Stimulated activated CD8-positive, alpha-beta memory T cell treated with anti-CD3 and anti-CD28 coated beads, Interleukin-15, amount 100 ng/mL, for 4 hours (primary cell): ENCODE measurements around the gene SDF2L1.
"Not testable (repeated sequence)": the region's sequence is repeated elsewhere in the genome, so short reads cannot be mapped to it uniquely, and the experiment has no call there.

Experiments
- DNase-seq, 2 donors: peaks; one replicate each; pipeline ENCODE4 v3.0.0-alpha.2; 2020; ENCODE audit warnings: low read depth in 2 of 2

The SDF2L1 gene

DNA sequence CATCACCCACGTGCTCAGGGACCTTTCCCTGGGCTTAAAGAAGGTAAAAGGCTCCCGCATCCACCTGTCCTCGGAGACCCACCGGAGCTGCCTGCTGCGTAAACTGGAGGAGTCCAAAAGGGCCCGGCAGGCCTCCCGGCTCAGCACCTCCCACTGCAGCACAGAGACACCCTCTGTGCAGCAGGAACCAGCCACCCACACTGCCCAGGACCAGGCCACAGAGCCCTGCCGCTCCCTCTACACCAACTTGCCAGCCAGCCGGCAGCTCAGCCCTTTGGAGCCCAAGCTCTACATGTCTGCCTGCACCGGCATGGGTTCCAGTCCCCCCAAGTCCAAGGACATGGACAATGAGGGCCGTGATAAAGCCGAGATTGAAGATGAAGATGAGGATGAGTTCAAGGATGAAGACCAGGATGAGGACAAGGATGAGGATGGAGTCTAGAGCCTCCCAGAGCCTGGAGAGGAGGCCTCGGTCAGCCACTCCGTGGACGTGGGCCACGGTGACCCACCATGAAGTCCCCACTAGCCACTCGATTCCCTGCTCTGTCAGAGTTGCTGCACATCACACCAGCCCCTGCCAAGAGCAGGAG is 5.4 kb upstream of the SDF2L1 start:
- no peak for DNase-seq

GRCh38 chr22:21637450-21637849 is 4.7 kb upstream of the SDF2L1 start:
- not testable (repeated sequence) for DNase-seq

DNA sequence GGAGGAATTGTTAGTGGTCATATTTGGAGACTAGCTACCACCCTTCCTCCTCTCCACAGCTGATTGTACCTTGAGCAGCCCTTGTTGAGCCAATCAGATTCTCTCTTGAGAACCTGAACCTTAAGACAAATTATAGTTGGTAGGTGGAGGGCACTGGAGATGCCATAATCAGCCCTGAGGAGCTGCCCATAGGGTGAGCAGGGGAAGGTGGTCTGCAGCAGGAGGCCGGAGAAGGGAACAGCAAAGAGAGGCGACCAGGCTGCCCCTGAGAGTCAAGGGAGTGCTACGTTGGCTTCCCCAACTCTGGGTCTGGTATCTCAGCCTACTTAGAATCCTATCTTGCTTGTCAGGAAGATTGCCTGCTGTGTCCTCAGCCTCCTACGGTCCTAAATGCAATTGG is 2.7 kb upstream of the SDF2L1 start:
- no peak for DNase-seq

GRCh38 chr22:21640810-21641209 is 1.3 kb upstream of the SDF2L1 start:
- no peak for DNase-seq

DNA sequence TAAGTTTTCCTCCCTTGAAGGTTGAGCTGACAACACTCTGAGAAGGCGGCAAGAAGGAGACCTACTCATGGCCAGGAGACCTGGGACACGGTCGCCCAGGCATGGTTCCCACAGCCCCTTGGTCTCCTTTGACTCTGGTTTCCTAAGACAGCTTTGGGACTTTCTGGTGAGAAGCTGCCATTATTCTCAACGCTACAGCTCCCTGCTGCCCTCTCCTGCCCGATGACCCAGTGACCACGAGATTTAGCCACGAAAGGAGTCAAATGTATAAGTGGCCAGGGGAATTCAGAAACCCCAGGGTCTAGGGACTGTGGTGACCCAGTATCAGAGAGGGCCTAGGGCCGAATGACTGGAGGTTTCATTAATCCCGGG is 699 bp upstream of the SDF2L1 start:
- DNase-seq, result no peak

DNA sequence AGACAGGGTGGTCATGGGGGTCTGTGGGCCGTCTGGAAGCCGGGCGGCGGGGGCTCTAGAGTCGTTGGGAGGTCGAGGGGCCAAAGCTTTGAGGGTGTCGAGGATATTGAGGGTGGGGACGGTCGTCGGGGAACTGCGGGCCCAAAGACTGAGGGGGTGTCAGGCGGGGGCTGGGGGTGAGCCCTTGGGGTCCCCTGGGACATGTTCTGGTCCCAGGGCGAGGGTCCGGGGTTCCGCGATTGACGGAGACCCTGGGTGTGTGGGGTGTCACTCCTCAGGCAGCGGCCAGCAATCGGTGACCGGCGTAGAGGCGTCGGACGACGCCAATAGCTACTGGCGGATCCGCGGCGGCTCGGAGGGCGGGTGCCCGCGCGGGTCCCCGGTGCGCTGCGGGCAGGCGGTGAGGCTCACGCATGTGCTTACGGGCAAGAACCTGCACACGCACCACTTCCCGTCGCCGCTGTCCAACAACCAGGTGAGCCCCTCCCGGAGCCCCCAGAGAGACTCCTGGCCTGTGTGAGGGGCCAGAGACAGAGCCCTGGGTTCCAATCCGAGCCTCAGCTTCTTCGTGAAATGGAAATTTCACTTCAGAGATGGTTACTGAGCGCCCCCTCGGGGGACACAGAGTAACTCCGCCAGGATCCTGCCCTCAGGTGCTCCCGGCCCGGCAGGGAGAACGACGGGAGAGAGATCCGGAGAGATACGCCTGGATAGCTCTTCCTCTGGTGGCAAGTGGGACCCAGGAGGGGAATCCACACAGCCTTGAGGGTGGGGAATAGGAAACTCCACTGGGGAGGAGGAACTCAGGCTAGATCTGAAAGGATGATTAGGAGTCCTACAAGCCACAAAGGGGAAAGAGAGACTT is 714 bp downstream of the SDF2L1 start:
- DNase-seq, result peak in 1 of 2 donors; percentile 28

DNA sequence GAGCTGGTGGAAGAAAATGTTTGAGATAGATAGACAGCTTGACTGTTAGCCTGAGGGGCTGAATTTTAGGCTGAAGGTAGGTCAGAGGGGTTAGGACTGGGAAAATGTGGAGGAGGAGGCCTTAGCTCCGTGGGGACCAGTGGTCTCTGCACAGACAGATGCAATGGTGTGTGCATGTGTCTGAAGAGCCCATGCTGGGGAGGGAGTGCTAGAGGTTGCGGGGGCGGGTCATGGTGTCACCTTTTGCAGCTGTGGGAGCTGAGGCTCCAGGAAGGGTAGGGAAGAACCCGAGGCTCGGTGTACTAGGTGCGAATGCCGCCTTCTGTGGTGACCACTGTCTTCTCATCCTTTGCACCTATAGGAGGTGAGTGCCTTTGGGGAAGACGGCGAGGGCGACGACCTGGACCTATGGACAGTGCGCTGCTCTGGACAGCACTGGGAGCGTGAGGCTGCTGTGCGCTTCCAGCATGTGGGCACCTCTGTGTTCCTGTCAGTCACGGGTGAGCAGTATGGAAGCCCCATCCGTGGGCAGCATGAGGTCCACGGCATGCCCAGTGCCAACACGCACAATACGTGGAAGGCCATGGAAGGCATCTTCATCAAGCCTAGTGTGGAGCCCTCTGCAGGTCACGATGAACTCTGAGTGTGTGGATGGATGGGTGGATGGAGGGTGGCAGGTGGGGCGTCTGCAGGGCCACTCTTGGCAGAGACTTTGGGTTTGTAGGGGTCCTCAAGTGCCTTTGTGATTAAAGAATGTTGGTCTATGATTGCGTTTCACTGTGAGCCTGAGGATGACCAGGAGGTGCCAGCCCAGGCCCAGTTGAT is 1.6 kb downstream of the SDF2L1 start:
- DNase-seq, result no peak

DNA sequence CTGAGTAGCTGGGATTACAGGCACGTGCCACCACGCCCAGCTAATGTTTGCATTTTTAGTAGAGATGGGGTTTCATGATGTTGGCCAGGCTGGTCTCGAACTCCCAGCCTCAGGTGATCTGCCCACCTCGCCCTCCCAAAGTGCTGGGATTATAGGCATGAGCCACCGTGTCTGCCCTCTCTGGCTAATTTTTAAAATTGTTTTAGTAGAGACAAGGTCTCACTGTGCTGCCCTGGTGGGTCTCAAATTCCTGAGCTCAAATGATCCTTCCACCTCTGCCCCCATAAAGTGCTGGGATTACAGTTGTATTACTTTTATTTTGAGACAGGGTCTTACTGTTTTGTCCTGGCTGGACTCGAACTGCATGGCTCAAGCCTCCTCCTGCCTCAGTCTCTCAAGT is 3.4 kb downstream of the SDF2L1 start:
- DNase-seq, result not testable (repeated sequence)

DNA sequence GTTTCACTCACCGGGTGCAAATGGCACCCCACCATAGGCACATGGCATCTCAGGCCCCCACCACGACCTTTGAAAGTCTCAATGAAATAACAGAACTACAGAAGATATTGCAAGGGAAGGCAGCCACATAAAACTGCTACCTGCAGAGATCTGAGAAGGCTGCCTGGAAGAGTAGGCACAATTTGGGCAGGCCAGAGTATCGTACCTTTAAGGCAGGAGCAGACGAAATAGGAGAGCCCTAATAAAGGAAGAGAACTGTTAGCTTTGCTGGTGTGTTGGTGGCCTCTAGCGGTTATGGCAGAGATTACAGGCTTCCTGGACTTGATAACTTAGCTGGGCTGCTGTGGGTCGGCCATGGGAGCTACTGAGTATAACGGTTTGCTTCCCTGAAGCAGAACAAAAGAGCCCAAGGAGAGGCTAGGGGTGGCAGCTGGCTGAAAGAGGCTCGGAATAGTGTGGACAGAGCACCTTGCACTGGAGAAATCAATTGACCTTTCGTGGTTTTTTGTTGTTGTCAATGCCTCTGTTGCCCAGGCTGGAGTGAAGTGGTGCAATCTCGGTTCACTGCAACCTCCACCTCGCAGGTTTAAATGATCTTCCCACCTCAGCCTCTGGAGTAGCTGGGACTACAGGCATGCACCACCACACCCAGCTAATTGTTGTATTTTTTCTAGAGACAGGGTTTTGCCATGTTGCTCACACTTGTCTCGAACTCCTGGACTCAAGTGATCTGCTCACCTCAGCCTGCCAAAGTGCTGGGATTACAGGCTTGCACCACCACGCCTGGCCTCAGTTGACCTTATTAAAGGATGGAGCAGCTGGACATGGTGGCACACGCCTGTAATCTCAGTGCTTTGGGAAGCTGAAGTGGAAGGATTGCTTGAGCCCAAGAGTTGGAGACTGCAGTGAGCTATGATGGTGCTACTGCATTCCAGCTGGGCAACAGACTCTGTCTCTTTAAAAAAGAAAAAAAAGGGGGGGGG is 4.8 kb downstream of the SDF2L1 start:
- DNase-seq, result peak; percentile 38 to 61

- no peak for DNase-seq
Observed at GRCh38 chr22:21650280-21650679, 8.2 kb downstream of the SDF2L1 start.

DNA sequence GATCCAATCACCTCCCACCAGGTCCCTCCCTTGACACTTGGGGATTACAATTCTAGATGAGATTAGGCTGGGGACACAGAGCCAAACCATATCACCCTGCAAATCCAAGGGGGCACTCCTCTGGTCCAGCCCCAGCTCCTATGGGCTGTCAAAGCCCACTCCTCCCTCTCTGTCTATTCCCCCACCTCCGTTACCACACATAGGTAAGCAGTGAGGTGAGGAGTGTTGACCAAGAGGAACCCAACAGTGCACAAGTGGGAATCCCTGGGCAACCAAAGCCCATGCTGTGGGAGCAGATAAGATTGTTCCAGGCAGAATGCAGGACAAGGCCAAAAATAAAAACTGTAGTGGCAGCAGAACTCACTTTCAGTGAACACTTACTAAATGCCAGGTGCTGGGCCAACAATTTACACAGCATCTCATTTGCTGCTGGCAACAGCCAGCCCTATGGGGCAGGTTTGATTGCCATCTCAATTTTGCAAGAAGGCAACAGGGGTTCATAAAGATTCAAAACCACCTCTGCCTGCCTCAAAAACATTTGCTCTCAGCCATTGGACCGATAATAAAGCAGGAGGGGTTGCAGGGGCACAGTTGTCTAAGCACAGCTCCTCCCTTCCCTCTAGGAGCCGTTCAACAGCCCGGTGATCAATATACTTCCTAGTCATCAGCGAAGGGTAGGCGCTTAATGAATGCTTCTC is 8.9 kb downstream of the SDF2L1 start:
- no peak for DNase-seq

DNA sequence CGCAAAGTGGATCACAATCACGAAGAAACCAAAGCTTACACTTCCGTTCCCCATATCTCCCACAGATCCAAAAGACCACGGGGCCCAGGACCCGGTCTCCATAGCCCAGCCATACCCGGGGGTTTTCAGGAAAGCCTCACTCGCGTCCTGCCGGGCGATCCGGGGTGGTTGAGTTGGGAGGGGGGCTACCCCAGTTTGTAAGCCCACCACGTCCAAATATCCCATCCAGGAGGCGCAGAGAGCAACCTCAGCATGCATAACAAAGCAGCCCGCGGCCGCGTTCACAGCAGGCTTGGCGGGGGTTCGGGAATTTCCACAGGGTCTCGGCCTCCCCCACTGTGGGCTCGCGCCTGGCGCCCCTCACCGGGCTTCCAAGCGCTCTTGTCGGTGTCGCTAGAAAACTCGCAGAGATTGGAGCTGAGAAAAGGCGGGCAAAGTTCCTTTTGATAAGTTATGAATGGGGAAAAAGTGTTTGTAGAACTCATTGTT is 9.5 kb downstream of the SDF2L1 start:
- no peak for DNase-seq

DNA sequence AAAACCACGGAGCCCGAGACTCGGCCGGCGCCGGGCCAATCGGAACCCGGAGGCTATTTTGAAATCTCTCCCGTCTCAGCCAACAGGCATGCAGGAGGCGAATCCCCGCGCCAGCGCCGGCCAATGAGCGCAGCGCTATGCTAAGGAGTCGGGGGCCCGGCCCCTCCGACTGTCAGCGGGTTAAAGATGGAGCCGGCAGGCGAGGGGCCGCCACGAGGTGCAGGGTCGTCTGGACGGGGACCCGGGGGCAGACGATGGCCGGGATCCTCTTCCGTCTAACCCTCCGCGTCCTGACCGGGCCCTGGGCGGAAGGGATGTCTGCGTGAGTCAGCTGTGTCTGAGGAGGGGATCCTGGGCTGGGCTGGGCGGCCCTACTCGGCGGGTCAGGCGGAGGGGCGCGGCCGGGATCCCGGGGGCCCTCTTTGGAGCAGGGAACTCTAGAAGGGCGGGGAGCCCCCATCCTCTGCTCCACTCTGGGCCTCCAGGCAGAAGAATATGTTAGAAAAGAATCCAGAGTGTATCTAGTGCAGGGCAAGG is 10.0 kb downstream of the SDF2L1 start:
- peak; percentile 59 to 65 for DNase-seq

GRCh38 chr22:21652547-21653545 is 10.7 kb downstream of the SDF2L1 start:
- no peak for DNase-seq

DNA sequence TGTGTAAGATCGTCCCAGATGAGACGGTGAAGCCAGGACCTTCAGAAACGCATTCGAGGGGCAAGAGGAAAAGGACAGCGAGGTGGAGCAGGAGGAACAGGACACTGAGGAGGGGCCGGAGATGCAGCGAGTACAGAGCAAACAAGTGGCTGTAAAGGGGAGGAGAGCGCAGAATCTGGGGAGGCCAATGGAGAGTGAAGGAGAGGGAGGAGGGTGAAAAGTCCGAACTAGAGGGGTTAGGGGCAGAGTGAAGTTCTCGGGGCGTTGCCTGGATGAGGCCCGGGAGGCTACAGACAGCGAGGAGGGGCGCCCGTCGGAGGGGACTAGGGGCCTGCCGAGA is 14.9 kb downstream of the SDF2L1 start:
- DNase-seq, result no peak

- peak; percentile 46 to 59 for DNase-seq
Observed at GRCh38 chr22:21657360-21658032, 15.4 kb downstream of the SDF2L1 start.

- DNase-seq, result no peak
Observed at GRCh38 chr22:21659864-21660525, 17.9 kb downstream of the SDF2L1 start.

GRCh38 chr22:21660904-21661303 is 18.8 kb downstream of the SDF2L1 start:
- no peak for DNase-seq
